Stimulated activated CD4-positive, alpha-beta T cell treated with anti-CD3 and anti-CD28 coated beads, Interleukin-2, amount 100 ng/mL, for 24 hours (primary cell): ENCODE results near the gene HNF4A.

Source experiments
- DNase-seq, 2 donors: peaks; one replicate each; pipeline ENCODE4 v3.0.0-alpha.2; 2020

The HNF4A gene

DNA sequence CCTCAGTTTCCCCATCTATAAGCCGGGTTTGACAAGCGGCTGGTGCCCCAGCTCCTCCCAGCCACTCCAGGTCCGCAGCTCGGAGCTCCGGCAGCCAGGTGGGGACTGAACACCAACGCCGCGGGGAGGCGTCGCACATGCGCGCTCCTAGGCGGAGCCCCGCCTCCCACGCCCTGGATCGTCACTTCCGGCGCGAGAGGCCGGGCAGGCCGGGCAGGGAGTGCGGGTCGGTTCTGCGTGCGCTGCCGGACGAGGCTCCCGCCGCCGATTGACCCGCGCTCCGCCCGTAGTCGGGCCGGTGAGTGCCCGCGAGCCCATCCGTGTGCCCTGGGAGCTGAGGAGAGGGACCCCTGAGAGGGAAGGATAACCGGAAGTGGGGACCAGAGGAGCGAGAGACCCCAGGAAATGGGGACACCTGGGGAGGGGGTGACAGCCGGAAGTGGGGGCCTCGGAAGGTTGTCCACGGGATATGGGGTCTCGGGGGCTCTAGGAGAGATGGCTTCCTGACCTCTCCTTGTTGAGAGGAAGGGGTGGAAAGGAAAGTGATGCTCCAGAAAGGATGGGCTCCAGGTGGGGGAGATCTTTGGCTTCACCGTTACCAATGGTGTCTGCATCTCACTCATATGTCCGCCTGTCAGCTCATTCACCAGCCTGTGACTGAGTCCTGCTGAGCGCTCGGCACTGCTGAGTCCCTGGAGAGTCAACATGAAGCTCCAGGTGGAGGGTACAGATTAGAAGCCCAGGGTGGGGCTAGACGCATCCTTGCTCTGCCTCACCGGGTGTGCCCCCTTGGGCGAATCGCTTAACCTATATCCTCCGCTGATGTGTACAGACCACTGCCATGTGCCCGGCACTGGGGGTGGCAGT, 120.4 kb downstream of the HNF4A start, which contains the start of gene TTPAL:
Gene TTPAL, plus strand, starts transcription at position 181 of the 867 bp plus-strand sequence. CDS start 4,126 bp downstream, outside the sequence.
- DNase-seq: peak; percentile 90 to 93

DNA sequence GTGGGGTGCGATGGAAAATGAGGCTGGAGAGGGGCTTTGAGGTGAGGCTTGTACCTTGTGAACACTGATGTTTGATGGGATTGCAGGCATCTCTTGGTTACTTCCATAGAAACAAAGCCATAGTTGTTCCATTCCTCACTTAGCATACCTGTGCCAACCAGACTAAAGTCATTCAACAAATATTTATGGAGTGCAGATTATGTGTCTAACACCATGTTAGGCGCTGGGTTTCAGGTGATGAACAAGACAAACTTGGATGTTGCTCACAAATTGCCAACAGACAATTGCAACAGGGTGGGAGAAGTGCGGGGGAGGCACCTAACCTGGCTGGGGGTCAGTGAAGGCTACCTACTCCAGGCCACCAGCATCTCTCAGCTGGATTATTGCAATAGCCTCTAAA, 121.7 kb downstream of the HNF4A start:
- DNase-seq: no peak

DNA sequence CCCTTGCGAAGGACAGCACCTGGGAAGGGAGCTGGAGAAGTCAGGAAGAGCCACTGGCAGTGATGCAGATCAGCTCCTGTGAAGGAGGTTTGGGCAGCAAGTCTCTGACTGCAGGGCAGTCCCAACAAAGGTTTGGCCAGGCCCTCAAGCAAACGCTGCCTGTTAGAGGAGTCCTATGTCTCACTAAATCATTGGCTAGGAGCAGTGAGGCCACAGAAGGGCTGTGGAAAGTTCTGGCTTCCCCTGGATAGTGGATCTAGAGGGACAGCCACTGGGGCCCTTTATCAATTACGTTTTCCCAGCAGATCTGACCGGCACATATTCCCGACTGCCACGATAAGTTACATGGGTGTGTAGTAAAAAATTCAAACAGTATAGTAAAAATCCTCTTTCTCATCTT, 122.7 kb downstream of the HNF4A start:
- DNase-seq: no peak

DNA sequence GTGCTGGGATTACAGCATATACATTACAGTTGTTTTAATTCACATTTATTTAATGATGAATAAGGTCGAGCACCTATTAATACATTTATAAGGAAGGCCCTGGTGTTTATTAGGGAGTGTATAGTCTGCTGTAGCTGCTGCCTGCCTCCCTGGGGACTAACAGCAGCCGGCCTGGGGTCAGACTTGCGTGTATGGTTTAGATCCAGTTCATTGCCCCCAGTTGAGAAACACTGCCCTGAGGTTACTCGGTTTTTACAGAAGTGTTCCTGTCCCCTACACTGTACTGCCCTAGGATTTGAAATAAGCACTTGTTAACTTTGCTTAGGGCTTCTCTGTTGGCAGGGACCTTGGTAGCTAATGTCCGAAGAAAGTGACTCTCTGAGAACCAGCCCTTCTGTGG, 124.1 kb downstream of the HNF4A start:
- no peak for DNase-seq

DNA sequence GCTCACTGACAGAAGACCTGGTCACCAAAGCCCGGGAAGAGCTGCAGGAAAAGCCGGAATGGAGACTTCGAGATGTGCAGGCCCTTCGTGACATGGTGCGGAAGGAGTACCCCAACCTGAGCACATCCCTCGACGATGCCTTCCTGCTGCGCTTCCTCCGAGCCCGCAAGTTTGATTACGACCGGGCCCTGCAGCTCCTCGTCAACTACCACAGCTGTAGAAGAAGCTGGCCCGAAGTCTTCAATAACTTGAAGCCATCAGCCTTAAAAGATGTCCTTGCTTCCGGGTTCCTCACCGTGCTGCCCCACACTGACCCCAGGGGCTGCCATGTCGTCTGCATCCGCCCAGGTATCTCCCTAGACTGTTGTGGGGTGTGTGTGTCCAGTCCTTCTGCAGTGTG, 124.6 kb downstream of the HNF4A start:
- no peak for DNase-seq

DNA sequence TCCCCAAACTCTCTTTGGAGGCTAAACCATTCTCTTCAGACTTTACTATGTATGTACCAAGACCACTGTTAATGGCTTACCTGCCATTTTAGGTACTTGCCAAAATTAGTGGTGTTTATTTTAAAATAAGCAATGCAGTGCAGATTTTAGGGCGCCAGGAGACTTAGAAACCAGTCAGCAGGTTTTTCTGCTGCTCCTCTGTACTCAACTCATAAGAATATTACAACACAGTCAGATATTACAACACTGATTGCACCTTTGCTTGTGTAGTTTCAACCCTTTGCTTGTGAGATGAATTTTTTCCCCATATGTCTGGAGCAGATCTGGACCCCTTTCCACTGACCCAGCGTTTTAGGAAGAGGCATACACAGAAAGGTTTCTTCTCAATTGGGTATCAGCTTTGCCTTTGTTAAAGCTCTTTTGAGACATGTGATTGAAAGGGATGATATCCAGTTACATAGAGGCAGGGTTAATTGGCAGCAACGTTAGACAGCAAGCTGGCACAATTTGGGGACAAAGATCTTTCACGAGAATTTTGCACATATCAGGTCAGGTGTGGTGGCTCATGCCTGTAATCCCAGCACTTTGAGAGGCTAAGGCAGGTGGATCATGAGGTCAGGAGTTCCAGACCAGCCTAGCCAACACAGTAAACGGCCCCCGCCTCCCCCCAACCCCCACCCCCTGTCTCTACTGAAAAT, 126.4 kb downstream of the HNF4A start:
- DNase-seq: no peak

DNA sequence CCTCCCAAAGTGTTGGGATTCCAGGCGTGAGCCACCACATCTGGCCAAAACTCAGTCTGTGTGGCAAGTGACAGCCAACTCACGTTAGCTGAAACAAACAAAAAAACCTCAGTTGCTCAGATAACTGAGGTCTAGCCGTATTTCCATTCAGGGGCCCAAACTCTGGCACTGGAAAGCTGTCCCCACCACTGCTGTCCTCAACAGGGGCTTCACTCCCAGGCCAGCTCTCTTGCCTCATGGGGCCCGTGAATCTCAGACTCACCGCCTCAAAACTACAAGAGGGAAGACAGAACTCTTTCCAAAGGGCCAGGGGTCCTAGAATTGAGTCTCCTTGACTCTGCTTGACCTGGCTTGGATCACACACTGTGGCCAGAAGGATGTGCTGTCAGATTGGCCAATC, 127.6 kb downstream of the HNF4A start:
- DNase-seq: no peak
